Fibroblast of skin of right biceps (primary cell): ENCODE measurements around the gene CAMSAP2.
A peak's percentile ranks its signal among the peaks of the same experiment; 100 is the strongest.

Experiments
- DNase-seq: peaks from one replicate; pipeline ENCODE4 v3.0.0-alpha.2; 2013

CAMSAP2 gene, protein sequence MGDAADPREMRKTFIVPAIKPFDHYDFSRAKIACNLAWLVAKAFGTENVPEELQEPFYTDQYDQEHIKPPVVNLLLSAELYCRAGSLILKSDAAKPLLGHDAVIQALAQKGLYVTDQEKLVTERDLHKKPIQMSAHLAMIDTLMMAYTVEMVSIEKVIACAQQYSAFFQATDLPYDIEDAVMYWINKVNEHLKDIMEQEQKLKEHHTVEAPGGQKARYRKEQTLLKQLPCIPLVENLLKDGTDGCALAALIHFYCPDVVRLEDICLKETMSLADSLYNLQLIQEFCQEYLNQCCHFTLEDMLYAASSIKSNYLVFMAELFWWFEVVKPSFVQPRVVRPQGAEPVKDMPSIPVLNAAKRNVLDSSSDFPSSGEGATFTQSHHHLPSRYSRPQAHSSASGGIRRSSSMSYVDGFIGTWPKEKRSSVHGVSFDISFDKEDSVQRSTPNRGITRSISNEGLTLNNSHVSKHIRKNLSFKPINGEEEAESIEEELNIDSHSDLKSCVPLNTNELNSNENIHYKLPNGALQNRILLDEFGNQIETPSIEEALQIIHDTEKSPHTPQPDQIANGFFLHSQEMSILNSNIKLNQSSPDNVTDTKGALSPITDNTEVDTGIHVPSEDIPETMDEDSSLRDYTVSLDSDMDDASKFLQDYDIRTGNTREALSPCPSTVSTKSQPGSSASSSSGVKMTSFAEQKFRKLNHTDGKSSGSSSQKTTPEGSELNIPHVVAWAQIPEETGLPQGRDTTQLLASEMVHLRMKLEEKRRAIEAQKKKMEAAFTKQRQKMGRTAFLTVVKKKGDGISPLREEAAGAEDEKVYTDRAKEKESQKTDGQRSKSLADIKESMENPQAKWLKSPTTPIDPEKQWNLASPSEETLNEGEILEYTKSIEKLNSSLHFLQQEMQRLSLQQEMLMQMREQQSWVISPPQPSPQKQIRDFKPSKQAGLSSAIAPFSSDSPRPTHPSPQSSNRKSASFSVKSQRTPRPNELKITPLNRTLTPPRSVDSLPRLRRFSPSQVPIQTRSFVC (N-terminal part only)

DNA sequence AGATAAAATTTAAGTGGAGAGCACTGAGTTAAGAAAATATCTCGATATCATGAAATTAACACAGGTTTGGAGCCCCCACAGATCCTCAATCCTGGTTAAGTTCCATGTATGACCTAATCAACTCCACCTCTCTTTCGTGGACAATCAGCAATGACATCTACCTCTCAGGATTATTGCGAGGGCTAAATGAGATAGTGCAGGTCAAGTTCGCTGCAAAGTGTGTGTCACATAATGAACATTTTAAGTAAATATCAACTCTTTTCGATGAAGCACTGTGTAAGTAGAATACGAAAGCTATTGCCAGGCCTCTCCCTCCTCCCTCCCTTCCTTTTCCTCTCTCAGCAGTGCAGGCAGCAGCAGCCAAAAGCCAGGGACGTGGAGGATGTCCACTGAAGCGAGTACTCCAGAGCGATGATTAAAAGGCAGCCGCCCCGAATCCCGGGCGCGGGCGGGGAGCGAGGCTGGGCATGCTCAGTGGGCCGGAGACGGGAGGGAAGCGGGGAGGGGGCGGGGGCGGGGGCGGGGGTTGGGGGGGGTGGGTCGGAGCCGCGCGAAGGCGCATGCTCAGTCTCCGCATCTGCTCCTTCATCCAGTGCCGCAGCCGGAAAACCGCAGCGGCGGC, at the start of gene CAMSAP2:
Gene CAMSAP2 (plus strand): TSS at position 567 of the 622 bp plus-strand sequence. CDS start 935 bp downstream, outside the sequence.
- peak; percentile 92 for DNase-seq

GRCh38 chr1:200692316-200692715, 46.4 kb upstream of the CAMSAP2 start:
- DNase-seq = no peak

DNA sequence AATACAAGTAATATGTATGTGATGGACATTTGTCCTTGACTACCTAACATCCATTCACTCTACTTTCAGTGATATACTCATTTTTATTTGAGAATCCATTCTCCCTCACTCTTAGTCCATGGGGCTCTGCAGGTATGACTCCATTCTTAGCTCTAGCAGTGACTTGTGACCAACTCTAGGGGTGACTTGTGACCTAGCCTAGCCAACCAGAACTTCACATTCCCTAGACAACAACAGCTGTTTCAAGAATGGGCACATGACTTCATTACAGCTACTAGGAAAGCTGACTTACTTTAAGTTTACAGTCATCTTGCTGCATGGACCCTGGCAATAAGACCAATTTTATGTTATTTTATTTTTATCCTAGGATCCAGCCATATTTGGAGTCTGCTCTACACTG, 45.4 kb upstream of the CAMSAP2 start:
- no peak for DNase-seq

DNA sequence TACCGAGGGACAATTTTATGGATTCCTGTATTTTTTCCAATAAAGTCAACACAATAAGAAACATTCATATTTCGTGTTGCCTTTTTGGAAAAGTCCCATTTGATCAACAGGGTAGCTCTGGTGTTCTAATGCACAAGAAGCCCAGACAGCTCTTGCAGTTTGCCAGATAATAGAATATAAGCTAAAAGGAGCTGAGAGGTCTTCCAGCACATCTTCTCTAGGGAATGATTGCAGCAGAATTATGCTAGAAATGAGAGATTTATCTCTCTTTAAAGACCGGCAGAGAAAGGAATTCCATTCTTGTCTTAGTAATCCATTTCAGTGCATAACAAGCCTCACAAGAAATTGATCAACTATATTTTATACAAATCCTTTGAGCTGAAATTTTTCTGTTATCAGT, 44.0 kb upstream of the CAMSAP2 start:
- DNase-seq = no peak

DNA sequence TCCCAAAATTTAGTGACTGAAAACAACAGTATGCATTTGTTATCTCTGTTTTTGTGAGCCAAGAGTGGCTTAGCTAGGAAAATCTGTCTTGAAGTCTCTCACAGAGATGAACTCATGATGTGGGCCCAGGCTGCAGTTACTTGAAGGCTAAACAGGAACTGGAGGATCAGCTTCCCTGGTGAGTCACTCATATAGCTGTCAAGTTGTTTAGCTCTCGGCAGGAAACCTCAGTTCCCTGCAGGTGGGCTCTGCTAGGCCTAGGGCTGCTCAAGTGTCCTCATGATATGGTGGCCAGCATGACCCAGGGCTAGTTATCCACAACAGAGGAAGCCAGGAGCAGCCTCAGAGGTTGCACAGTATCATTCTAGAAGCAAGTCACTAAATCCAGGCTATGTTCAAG, 38.8 kb upstream of the CAMSAP2 start:
- peak; percentile 77 for DNase-seq

DNA sequence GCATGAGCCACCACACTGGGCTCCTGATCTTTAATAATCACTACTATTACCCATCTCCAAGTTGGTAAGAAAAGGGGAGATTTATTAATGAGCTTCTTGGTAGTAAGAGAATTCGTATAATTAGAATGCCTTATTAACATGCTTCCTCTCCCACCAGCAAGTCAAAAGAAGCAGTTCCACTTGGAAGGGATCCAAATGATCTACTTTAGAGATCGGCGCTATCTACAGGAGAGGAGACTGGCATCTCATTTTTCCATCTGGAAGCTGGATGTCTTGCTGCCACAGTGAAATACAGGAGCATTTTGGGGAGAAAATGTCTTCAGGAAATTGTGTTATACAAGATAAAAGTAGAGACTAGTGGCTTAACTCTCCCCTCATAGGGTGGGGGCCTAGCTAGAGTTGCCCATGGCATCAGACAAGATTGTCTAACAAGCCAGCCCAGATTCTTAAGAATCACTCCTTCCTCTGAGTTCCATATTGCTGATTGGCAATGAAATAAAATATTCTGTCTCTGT, 33.6 kb upstream of the CAMSAP2 start:
- DNase-seq = no peak

DNA sequence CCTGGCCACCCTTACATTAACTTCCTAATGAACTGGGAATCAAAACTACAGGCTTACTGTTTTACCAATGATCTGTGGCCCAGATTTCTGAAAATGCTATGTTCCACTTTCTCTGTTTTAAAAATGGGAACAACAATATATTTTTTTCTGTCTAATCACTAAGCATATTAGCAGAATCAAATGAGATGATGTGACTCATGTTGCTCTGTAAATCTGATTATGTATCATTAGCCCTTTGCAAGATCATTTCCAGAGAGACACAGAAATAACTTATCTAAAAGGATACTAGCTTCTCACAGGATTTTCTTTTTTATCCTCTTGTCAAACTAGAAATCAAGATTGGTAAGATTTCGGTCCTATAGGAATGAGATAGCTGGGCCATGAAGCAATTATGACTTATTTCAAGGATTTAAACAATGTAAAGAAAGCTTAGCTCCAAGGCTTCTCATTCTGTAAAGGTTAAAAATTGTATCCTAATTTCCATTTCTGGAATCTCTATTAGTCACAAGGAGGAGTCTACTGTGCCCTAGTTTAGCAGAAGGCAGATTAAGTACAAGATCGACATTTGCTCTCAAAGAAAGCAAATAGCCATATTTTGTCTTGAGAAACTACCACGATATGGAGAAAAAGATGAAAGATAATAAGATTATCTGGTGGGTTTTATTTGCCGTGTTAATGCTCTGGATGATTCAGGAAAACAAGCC, 32.4 kb upstream of the CAMSAP2 start:
- no peak for DNase-seq

- no peak for DNase-seq
These were observed 31.6 kb upstream of the CAMSAP2 start for GRCh38 chr1:200707116-200707515.

GRCh38 chr1:200708161-200708560, 30.5 kb upstream of the CAMSAP2 start:
- no peak for DNase-seq

- DNase-seq = peak; percentile 32
These were observed 29.9 kb upstream of the CAMSAP2 start for GRCh38 chr1:200708769-200709168.

GRCh38 chr1:200710166-200710565, 28.5 kb upstream of the CAMSAP2 start:
- DNase-seq = no peak

DNA sequence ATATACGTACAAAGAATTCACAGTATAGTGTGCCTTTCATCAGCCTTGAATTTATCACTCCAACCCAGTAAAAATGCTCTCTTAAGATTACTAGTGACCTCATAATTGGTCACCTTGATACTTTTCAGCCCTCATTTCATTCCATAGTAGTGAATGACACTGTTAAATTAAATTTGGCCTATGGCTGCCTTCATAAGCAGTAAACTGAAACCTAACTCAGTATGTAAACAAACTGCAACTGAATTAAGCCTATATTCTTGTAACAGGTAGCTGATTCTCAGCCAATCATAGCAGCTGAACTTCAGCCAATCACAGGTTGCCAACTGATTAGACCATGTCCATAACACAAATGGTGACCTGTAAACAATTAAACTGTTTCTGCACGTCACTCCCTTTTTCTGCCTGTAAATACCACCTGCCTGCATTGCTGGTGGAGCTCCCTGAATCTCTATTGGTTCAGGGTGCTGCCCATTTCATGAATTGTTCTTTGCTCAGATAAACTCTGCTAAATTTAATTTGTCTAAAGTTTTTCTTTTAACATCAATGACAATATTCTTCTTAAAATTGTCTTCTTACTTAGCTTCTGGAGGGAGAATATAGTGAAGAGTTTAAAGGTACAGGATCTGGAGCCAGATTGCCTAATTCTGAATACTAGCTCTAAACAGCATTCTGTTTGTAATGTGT, 24.0 kb upstream of the CAMSAP2 start:
- DNase-seq = no peak

GRCh38 chr1:200720199-200720598, 18.5 kb upstream of the CAMSAP2 start:
- no peak for DNase-seq

GRCh38 chr1:200724064-200724463, 14.6 kb upstream of the CAMSAP2 start:
- DNase-seq = no peak

DNA sequence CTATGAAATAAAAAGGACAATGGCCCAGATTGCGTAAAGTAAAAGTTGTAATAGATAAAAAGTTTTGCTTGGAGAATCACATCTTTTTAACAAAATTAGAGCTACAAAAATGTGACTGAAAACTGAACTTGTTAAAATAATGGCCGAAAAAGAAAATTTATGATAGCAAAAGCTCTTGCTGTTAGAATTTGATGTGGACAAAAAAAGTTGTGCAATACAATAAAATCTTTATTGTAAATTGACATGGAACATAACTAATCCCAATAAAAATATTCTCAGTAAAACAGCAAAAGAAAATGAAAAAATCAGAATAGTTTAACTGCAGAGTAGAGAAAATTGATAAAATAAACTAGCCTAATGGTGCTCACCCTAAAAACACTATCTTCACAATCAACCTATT, 11.4 kb upstream of the CAMSAP2 start:
- no peak for DNase-seq

DNA sequence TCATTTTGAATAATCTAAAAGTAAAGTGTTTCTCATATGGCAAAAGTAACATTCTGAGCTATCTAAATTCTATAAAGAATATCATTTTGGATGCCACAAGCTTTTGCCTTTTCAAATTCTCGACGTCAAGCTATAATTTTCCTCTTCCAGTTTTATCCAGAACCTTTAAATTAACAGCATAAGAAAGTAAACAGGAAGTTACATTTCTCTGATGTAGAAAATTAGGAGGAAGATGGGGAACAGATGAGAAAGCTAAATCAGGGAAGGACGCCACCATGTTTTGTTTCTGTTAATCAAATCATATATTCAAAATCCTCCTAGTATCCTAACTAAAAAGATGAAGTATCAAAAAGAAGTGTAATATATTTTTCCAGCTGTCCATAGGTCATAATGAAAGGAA, 8.8 kb upstream of the CAMSAP2 start:
- DNase-seq = no peak

DNA sequence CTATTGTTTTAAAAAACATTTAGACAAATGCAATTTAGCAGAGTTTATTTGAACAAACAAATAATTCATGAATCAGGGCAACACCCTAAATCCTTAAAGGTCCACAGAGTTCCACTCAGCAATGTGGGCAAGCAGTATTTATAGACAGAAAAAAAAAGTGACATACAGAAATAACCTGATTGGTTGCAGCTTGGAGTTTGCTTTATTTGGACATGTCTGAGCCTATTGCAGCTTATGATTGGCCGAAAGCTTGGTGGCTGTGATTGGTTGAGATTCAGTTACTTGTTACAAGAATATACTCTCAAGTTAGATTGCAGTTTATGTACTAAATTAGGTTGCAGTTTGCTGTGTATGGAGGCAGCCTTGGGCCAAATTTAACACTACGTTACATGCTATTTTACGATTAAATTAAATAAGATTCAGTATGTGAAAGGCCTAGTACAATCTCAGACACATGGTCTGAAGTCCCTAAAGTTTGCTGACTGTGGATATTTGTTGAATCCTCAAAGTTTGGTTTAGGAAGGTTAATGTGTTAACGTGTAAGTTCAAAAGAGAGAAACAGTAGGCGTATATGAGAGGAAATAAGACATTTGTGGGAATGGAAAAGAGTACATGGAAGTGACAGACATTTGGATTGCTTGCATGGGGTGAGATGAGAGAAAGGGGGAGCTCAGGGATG, 6.9 kb upstream of the CAMSAP2 start:
- peak; percentile 23 for DNase-seq

DNA sequence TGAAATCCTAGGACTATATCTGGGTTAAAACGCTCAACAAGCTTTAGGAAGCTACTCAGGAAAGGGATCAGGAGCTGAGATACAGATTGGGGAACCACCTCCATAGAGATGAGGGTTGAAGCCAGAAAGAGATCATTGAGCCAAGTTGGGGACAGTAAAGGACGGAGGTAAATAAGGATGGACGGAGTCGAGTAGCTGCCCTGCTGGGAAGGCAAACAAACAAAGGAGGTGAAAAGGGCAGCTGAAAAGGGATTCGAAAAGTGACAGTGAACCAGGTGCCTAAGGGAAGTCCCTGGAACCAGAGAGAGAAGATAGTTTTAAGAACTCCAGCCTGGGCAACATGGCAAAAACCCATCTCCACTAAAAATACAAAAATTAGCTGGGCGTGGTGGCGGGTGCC, 6.3 kb upstream of the CAMSAP2 start:
- no peak for DNase-seq

- DNase-seq = peak; percentile 15
These were observed 4.8 kb upstream of the CAMSAP2 start for GRCh38 chr1:200733907-200734306.

DNA sequence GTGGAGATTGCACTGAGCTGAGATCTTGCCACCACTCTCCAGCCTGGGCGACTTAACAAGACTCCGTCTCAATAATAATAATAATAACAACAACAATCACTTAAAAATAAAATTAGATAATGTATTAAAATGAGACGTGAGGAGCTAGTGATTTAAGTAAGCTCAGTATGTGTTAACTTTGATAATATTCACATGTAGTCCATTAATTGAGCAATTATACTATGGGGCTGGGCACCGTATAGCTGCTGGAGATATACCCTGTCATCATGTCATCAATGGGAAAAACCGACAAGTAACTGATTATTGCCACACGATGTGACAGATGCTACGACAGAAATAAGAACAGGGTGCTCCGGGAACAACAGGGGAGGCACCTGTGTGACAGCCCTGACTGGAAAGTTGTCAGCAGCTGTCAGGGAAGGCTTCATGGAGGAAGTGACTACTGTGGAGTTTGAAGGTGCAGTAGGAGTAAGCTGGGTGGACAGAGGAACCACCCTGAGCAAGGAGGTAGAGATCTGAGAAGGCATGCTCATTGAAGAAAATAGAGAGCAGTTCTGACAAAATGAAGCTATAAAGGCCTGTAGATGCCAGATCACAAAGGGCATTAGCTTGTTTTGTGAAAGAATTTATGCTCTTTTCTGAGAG, 924 bp upstream of the CAMSAP2 start:
- DNase-seq = no peak
